ENCODE measurements around the gene ATG7. TPM values are rescaled to one million over a fixed set of nuclear protein-coding genes. Genes with fewer than 3 reads are reported as not detected.

Gene ATG7
- total and polyA plus RNA-seq, 9 donors, result 10.2 to 54.5 (median 37.4) TPM

DNA sequence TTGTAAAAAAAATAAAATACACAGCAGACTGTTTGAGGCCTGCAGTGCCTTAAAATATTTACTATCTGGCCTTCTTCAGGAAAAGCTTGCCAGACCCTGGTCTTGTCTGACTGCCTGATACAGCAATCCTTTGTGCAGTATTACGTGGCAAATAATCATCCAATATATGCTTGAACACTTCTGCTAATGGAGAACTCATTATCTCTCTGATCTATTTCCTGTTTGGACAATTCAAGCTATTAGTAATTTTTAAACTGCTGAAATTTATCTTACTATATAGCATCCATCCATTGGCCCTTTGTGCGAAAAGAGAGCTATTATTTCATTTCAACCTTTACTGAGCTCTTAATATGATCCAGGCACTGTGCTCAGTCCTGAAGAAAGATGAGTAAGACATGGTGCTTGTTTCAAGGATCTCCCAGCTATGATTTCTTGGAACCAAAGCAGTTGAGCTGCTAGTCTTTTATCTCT, 15.9 kb downstream of the ATG7 start:
- H3K36me3 ChIP-seq, result no peaks in the 10 kb centered on the region
- TF ChIP-seq POLR2A (IDR thresholded peaks at IDR 0.05), result no peak
- TF ChIP-seq, protein P1, sequence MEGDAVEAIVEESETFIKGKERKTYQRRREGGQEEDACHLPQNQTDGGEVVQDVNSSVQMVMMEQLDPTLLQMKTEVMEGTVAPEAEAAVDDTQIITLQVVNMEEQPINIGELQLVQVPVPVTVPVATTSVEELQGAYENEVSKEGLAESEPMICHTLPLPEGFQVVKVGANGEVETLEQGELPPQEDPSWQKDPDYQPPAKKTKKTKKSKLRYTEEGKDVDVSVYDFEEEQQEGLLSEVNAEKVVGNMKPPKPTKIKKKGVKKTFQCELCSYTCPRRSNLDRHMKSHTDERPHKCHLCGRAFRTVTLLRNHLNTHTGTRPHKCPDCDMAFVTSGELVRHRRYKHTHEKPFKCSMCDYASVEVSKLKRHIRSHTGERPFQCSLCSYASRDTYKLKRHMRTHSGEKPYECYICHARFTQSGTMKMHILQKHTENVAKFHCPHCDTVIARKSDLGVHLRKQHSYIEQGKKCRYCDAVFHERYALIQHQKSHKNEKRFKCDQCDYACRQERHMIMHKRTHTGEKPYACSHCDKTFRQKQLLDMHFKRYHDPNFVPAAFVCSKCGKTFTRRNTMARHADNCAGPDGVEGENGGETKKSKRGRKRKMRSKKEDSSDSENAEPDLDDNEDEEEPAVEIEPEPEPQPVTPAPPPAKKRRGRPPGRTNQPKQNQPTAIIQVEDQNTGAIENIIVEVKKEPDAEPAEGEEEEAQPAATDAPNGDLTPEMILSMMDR (IDR thresholded peaks at IDR 0.05), result no peak
- TF ChIP-seq EP300 (IDR thresholded peaks at IDR 0.05), result no peak
- H3K27ac ChIP-seq, result peak overlapping the region in 1 of 2 donors; percentile 52
- intact Hi-C loops (cut with DNase I), result no loop called here
- WGBS, 3 donors, result 56 to 65% (median 58%) methylated on average over 2 of the region's 2 CpGs
- DNase-seq, result no peak
- H3K27me3 ChIP-seq, result no peaks in the 10 kb centered on the region
- H3K9me3 ChIP-seq, result no peaks in the 10 kb centered on the region
- H3K4me3 ChIP-seq, result no peak overlapping the region
- peaks cover 22% of the 10 kb centered on the region for H3K4me1 ChIP-seq (ENCODE audit: insufficient read depth)

DNA sequence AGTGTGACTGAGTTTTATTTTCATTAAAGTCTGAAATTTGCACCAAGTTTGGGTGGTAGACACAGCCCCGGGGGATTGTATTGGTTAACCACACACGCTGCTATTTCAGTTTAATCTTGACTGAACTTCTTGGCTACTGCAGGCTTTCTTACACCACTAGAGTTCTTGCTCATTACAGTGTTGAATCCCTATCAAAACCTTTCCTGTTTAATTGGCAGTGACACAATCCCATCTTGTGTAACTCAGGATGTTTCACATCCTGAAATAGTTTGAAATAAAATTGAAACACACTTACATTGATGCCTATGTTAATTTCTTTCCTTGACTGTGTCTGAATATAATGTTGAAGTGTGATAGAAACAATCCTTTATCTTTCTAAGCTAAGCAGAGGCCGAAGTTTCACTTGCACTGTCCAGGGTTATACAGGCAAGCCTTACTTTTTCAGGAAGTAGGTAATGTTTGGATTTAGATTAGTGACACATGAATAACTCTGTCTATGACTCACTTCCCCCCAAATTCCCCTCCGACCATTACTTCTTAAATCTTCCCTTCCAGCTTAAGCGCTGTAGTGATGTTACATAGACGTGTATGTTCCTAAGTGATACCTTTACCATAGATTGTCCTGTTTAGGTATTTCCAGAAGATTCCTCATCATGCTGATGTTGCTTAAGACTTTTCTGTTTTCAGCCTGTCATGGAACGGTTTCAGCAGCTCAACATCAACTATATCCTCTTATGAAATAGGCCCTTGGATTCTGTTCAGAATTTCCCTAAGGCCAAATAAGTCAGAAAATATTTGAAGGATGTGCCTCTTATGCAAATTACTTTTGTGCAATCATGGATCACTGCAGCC, 16.8 kb downstream of the ATG7 start:
- Histone ChIP-seq H3K27me3 (no peaks in the 10 kb centered on the region), H3K4me3 (no peak overlapping the region), H3K4me1 (ENCODE audit: insufficient read depth) (peaks cover 16% of the 10 kb centered on the region), H3K27ac (peak overlapping the region in 1 of 2 donors; percentile 52), H3K9me3 (no peaks in the 10 kb centered on the region), H3K36me3 (no peaks in the 10 kb centered on the region)
- TF ChIP-seq POLR2A (IDR thresholded peaks at IDR 0.05), result no peak
- TF ChIP-seq, protein P1 (IDR thresholded peaks at IDR 0.05), result peak in 1 of 3 donors; percentile 13
- WGBS, 3 donors, result 8 to 19% (median 16%) methylated on average over 7 of the region's 7 CpGs
- intact Hi-C loops (cut with DNase I), result no loop called here
- DNase-seq, result peak in 1 of 5 donors; percentile 37

DNA sequence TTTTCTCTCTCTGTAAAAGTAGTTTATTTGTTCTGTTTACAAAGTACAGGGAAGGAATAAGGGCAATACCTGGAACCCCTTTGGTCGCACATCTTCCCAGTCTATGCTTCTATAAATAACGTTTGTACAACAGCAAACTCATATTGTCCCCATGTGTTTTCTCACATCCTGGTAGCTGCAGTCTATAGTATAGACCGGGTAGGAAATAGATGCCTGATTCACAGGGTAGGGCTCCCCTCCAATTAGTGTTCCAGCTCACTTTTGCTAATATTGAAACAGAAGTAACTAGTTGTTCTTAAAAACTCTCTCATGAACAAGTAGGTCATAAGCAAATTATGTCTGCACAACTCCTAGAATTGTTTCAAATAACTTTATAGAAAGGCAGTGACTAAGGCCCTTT, 17.7 kb downstream of the ATG7 start:
- DNase-seq, result no peak
- no peaks in the 10 kb centered on the region for H3K9me3 ChIP-seq
- no peak overlapping the region for H3K4me3 ChIP-seq
- intact Hi-C loops (cut with DNase I), result no loop called here
- no peaks in the 10 kb centered on the region for H3K27me3 ChIP-seq
- WGBS, 3 donors, result 83 to 90% (median 89%) methylated on average over 3 of the region's 3 CpGs
- H3K27ac ChIP-seq, result peak overlapping the region in 1 of 2 donors; percentile 52
- peaks cover 16% of the 10 kb centered on the region for H3K4me1 ChIP-seq (ENCODE audit: insufficient read depth)
- no peaks in the 10 kb centered on the region for H3K36me3 ChIP-seq
- TF ChIP-seq EP300 (IDR thresholded peaks at IDR 0.05), result no peak
- TF ChIP-seq, protein P1 (IDR thresholded peaks at IDR 0.05), result no peak
- TF ChIP-seq POLR2A (IDR thresholded peaks at IDR 0.05), result no peak

DNA sequence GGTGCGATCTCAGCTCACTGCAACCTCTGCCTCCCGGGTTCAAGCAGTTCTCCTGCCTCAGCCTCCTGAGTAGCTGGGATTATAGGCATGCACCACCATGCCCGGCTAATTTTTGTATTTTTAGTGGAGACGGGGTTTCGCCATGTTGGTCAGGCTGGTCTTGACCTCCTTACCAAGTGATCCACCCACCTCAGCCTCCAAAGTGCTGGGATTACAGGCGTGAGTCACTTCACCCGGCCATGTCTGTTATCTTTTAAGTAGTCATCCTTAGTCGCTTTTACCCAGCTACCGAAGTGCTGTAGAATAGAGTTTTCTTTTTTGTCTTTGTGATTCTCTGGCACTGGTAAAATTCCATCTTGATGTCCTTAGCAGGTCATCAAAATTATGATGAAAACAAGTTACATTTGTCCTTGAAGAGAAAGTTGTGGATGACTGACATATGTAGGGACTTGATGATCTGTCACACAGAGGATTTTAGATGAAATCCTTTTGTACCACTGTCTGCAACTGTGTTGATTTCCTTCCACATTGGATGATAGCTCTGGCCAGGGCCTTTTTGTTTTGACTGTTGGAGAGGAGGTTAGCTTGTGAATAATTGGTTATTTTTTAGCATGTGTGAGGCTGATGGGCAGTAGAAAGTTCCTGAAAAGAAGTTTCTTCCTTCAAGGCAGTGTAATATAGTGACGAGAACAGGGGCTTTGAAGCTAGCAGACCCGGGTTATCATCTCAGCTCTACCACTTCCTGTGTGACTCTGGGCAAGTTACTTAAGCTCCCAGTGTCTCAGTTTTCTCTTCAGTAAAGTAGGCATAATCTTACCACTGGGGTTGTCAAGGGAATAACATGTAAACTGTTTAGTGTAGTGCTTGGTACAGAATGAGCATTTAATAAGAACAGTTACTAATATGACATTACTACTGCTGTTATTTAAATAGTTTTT, 18.8 kb downstream of the ATG7 start:
- peaks cover 16% of the 10 kb centered on the region for H3K4me1 ChIP-seq (ENCODE audit: insufficient read depth)
- H3K27me3 ChIP-seq, result no peaks in the 10 kb centered on the region
- H3K4me3 ChIP-seq, result no peak overlapping the region
- no peak for DNase-seq
- no peak for TF ChIP-seq POLR2A (IDR thresholded peaks at IDR 0.05)
- TF ChIP-seq, protein P1 (IDR thresholded peaks at IDR 0.05), result no peak
- no peak for TF ChIP-seq EP300 (IDR thresholded peaks at IDR 0.05)
- 78 to 90% (median 89%) methylated on average over 11 of the region's 11 CpGs for WGBS, 3 donors
- H3K9me3 ChIP-seq, result no peaks in the 10 kb centered on the region
- no peak overlapping the region for H3K27ac ChIP-seq
- no peaks in the 10 kb centered on the region for H3K36me3 ChIP-seq
- intact Hi-C loops (cut with DNase I), result no loop called here
